GM12892 (cell line): Measurements from ENCODE around the gene CCNT1. TPM values are rescaled to one million over a fixed set of nuclear protein-coding genes. Genes with fewer than 3 reads are reported as not detected.
"Not testable (repeated sequence)": the region's sequence is repeated elsewhere in the genome, so short reads cannot be mapped to it uniquely, and the experiment has no call there.

ENCODE experiments used
- DNase-seq: peaks from one replicate; pipeline ENCODE4 v3.0.0; 2011; ENCODE audit not compliant: insufficient read length
- FAIRE-seq: peaks from 2 replicates; lab custom pipeline; 2011; peaks lifted over from hg19 to GRCh38; lab: Jason Lieb, UNC
- POLR2A ChIP-seq: IDR thresholded peaks from 2 replicates; pipeline ENCODE4 v1.6.1; 2011; ENCODE audit warnings: low read depth, low read length, control low read depth
- POLR2AphosphoS5 ChIP-seq: IDR thresholded peaks from 2 replicates; pipeline ENCODE4 v1.6.1; 2011; ENCODE audit warnings: low read depth, low read length, control low read depth
- TAF1 ChIP-seq: IDR thresholded peaks from 2 replicates; pipeline ENCODE4 v1.6.1; 2011; ENCODE audit warnings: low read depth, mild to moderate bottlenecking, control low read depth, low read length, borderline replicate concordance
- polyA plus RNA-seq: library from polyadenylated mRNA; unstranded; fragments of >200 nt; gene quantifications from one replicate; pipeline ENCODE4 v1.2.1, GENCODE V29; 2012; ENCODE audit warnings: missing spikeins, inconsistent platforms; ENCODE audit not compliant: missing spikeins

The CCNT1 gene
- polyA plus RNA-seq, result 15.8 TPM

GRCh38 chr12:48716493-48717251 is at the start of gene CCNT1:
CCNT1 (minus strand) TSS chr12:48716707; CDS start chr12:48716675, 32 bp downstream.
- DNase-seq, result peak; percentile 90
- TF ChIP-seq TAF1, result peak; percentile 36; the same call in 1 of the 2 replicates
- peak; percentile 88 for TF ChIP-seq POLR2AphosphoS5
- peak; percentile 77 for TF ChIP-seq POLR2A
- peak; percentile 99 for FAIRE-seq

GRCh38 chr12:48765753-48766162 is 49.3 kb upstream of the CCNT1 start:
- TF ChIP-seq POLR2A (no peak), TAF1 (no peak)
- FAIRE-seq, result no peak
- no peak for DNase-seq

- DNase-seq (no peak), FAIRE-seq (peak; percentile 57)
- TF ChIP-seq POLR2A, result no peak
- TF ChIP-seq TAF1, result no peak
- TF ChIP-seq POLR2AphosphoS5, result no peak
Measured at GRCh38 chr12:48764521-48764920, 48.0 kb upstream of the CCNT1 start.

GRCh38 chr12:48758737-48759136 is 42.2 kb upstream of the CCNT1 start:
- DNase-seq (no peak), FAIRE-seq (no peak)
- TF ChIP-seq TAF1, result no peak
- no peak for TF ChIP-seq POLR2A
- no peak for TF ChIP-seq POLR2AphosphoS5

- no peak for FAIRE-seq
Measured at GRCh38 chr12:48758186-48758585, 41.7 kb upstream of the CCNT1 start.

GRCh38 chr12:48750769-48751356 is 34.4 kb upstream of the CCNT1 start:
- DNase-seq (no peak), FAIRE-seq (no peak)
- TF ChIP-seq POLR2A (no peak), TAF1 (no peak), POLR2AphosphoS5 (no peak)

More at GRCh38 chr12:48758186-48758585, 41.7 kb upstream of the CCNT1 start:
- DNase-seq, result no peak
- TF ChIP-seq POLR2A (no peak), TAF1 (no peak), POLR2AphosphoS5 (no peak)

- TF ChIP-seq POLR2A (no peak), POLR2AphosphoS5 (no peak), TAF1 (no peak)
Measured at GRCh38 chr12:48750215-48750614, 33.7 kb upstream of the CCNT1 start.

GRCh38 chr12:48744251-48745008 is 27.9 kb upstream of the CCNT1 start:
- FAIRE-seq (no peak), DNase-seq (no peak)
- TF ChIP-seq POLR2AphosphoS5, result no peak
- no peak for TF ChIP-seq TAF1
- no peak for TF ChIP-seq POLR2A

More at GRCh38 chr12:48750215-48750614, 33.7 kb upstream of the CCNT1 start:
- no peak for DNase-seq
- FAIRE-seq, result no peak

- no peak for FAIRE-seq
- DNase-seq, result no peak
- no peak for TF ChIP-seq POLR2AphosphoS5
- no peak for TF ChIP-seq TAF1
- no peak for TF ChIP-seq POLR2A
Measured at GRCh38 chr12:48739618-48740269, 23.2 kb upstream of the CCNT1 start.

- DNase-seq (no peak), FAIRE-seq (no peak)
- TF ChIP-seq TAF1, result no peak
- TF ChIP-seq POLR2A, result no peak
- no peak for TF ChIP-seq POLR2AphosphoS5
Measured at GRCh38 chr12:48736456-48736855, 19.9 kb upstream of the CCNT1 start.

- no peak for TF ChIP-seq TAF1
- no peak for TF ChIP-seq POLR2A
- no peak for TF ChIP-seq POLR2AphosphoS5
- FAIRE-seq, result no peak
- no peak for DNase-seq
Measured at GRCh38 chr12:48728807-48729206, 12.3 kb upstream of the CCNT1 start.

- FAIRE-seq, DNase-seq: not testable (repeated sequence)
Measured at GRCh38 chr12:48720737-48721136, 4.2 kb upstream of the CCNT1 start.

GRCh38 chr12:48720171-48720570 is 3.7 kb upstream of the CCNT1 start:
- not testable (repeated sequence) for DNase-seq, FAIRE-seq

- not testable (repeated sequence) for DNase-seq, FAIRE-seq
Measured at GRCh38 chr12:48719002-48719401, 2.5 kb upstream of the CCNT1 start.
